Breast epithelium (tissue), 3 donors: ENCODE results near the gene ATG9B.

ENCODE experiments used
- CTCF ChIP-seq, 3 donors: fragments of 450-650 bp; IDR thresholded peaks; one replicate each; pipeline ENCODE4 v1.5.1; 2016 to 2017; ENCODE audit warnings: antibody characterized with exemption in 3 of 3, mild to moderate bottlenecking in 3 of 3, moderate library complexity in 3 of 3
- POLR2AphosphoS5 ChIP-seq, 3 donors: sonication (generic); formaldehyde crosslinking; IDR thresholded peaks; one replicate each; pipeline ENCODE4 v1.6.1; 2017; ENCODE audit warnings: antibody characterized with exemption in 3 of 3

GRCh38 chr7:151066273-151066974 is 42.1 kb upstream of the ATG9B start:
- TF ChIP-seq CTCF (IDR thresholded peaks at IDR 0.05): no peak
- TF ChIP-seq POLR2AphosphoS5 (IDR thresholded peaks at IDR 0.05): no peak
